WI38 (cell line): Measurements from ENCODE around the gene PRPF40B.

Experiments
- H3K4me3 ChIP-seq: 2 replicates; pipeline ENCODE4 v1.5.1; 2011; ENCODE audit warnings: low read depth, mild to moderate bottlenecking, control low read depth, low read length
- TF ChIP-seq, protein P1 (sequence below): IDR thresholded peaks from 2 replicates; pipeline ENCODE4 v1.5.1; 2012; ENCODE audit warnings: low read depth, mild to moderate bottlenecking, control low read depth, low read length

Gene PRPF40B

DNA sequence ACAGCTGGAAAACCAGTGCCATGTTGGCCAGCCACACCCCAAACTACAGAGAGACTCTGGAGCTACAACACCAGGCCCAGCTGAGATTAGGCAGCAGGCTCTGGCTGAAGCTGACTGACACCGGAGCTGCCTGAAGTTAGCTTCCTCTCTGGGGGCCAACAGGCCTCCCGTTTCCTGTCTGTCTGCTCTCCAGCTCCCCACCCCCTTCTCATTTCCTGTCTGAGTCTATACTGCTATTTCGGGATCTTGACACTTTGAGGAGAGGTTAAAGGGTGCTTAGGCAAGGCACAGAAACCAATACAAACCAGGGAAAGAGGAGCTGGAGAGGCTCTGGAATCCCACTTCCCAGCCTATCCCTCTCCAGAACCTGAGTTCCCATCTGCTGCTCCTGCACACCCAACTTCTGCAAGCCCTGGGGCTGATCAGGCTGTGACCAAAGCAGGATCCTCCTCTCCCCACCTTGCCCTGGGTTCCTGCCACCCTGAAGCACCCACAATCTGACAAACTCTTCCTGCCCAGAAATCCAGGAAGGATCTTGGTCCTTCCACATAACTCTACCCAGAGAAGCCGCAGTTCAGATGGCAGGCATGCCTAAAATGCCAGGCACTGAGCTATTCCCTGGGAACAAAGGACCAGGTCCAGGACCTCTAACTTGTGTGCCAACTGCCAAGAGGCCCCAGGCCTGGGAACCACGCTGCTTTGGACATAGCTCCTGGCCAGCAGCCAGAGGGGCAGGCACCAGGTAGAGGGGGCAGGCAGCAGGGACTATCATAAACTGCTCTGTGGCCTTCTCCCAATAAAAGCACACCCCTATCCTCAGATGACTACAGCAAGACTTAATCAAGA, 39.9 kb downstream of the PRPF40B start:
- TF ChIP-seq, protein P1, sequence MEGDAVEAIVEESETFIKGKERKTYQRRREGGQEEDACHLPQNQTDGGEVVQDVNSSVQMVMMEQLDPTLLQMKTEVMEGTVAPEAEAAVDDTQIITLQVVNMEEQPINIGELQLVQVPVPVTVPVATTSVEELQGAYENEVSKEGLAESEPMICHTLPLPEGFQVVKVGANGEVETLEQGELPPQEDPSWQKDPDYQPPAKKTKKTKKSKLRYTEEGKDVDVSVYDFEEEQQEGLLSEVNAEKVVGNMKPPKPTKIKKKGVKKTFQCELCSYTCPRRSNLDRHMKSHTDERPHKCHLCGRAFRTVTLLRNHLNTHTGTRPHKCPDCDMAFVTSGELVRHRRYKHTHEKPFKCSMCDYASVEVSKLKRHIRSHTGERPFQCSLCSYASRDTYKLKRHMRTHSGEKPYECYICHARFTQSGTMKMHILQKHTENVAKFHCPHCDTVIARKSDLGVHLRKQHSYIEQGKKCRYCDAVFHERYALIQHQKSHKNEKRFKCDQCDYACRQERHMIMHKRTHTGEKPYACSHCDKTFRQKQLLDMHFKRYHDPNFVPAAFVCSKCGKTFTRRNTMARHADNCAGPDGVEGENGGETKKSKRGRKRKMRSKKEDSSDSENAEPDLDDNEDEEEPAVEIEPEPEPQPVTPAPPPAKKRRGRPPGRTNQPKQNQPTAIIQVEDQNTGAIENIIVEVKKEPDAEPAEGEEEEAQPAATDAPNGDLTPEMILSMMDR, result no peak
- no peak overlapping the region for H3K4me3 ChIP-seq

GRCh38 chr12:49664167-49664566, 40.8 kb downstream of the PRPF40B start:
- TF ChIP-seq, protein P1, result no peak
- no peak overlapping the region for H3K4me3 ChIP-seq

DNA sequence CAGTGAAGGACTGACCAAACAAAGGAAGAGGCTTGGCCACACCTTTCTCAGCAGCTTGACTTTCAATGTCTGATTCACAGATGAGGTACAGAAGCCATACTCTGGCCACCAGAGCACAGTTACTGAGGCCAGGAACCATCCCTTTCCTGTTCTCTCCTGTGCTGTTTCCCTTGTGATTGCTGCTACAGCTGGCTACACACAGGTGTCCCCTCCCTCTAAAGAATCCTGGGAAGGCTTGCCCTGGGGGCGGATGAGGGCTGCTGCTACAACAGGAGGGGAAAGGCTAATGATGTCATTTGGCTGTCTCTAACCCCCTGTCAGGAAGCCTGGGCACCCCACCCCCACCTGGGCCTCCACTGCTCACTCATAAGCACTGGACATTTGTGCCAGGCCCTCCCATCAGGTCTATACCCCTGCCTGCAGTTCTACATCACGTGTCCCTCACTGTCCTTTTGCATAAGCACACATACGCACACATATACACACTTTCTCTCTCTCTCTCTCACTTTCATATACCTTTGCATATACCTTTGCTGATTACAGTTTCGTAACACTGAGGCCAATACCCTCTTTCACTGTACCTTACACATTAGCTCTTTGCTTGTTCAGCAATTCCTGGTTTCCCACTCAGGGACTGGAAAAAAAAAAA, 41.4 kb downstream of the PRPF40B start:
- H3K4me3 ChIP-seq, result no peak overlapping the region
- TF ChIP-seq, protein P1, result no peak

DNA sequence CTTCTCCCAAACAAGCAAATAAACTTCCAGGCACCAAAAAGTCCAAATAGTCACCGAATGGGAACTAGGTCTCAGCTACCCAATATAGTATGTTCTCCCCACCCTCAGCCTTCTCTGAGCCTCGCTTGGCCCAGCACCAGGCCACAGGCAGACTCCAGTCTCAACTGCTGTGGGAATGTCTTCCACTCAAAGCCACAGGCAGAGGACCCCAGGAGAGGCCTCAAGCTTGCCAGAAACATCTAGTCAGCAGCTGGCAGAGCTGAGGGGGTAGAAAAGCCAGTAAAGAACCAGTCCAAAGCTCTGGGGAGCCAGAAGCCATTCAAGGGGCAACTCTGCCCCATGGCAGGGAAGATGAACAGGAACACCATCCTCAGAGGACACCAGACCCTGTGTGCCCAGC, 42.0 kb downstream of the PRPF40B start:
- TF ChIP-seq, protein P1, result no peak
- H3K4me3 ChIP-seq, result no peak overlapping the region

DNA sequence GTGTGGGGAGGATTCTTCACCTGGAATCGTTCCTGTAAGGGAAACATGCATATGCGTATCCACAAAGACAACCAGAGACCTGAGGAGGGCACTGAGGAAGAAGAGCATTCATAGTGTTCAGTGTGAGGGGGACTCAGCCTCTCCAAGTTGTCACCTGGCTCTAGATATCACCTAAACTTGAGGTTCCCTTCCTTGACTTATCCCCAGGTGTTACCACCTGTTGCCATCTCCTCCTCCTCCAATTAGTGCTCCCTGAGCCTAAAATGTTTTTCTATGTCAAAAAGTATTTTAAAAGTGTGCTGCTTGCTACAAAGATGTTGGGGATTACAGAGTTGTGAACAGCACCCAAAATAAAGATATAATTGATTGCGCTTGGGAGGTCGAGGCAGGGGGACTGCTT, 42.8 kb downstream of the PRPF40B start:
- H3K4me3 ChIP-seq, result no peak overlapping the region
- TF ChIP-seq, protein P1, result no peak

- TF ChIP-seq, protein P1, result no peak
- H3K4me3 ChIP-seq, result no peak overlapping the region
Measured at GRCh38 chr12:49667325-49668090, 44.1 kb downstream of the PRPF40B start.
